Thoracic aorta (tissue), 2 donors: ENCODE data around the gene SLC25A20. TPM values are rescaled to one million over a fixed set of nuclear protein-coding genes. Genes with fewer than 3 reads are reported as not detected.

Experiments used
- ATAC-seq: fragments of 150-250 bp; one replicate; pipeline ENCODE4 v1.8.0; 2017; ENCODE audit warnings: low read depth; ENCODE audit not compliant: insufficient number of reproducible peaks, low FRiP score
- DNase-seq: peaks from one replicate; pipeline ENCODE4 v3.0.0-alpha.2; 2020; ENCODE audit warnings: low spot score
- H3K27ac ChIP-seq, 2 donors: fragments of 200-600 bp; sonication (generic); 1 replicate in 1 of 2; 2 replicates in 1 of 2; pipeline ENCODE4 v1.5.1; 2016; ENCODE audit warnings: mild to moderate bottlenecking in 2 of 2, moderate library complexity in 2 of 2
- H3K27me3 ChIP-seq: fragments of 200-600 bp; sonication (generic); replicated peaks from 2 replicates; pipeline ENCODE4 v1.6.0; 2016; ENCODE audit warnings: mild to moderate bottlenecking; ENCODE audit not compliant: insufficient read depth
- H3K36me3 ChIP-seq: fragments of 200-600 bp; sonication (generic); one replicate; pipeline ENCODE4 v1.5.1; 2016
- H3K4me1 ChIP-seq, 2 donors: fragments of 200-600 bp; sonication (generic); 1 replicate in 1 of 2; 2 replicates in 1 of 2; pipeline versions ENCODE4 v1.5.1 to v1.6.0; 2016; ENCODE audit warnings: low read depth in 2 of 2, mild to moderate bottlenecking in 1 of 2; ENCODE audit not compliant: control insufficient read depth in 1 of 2
- H3K4me3 ChIP-seq: fragments of 200-600 bp; sonication (generic); 2 replicates; pipeline ENCODE4 v1.5.1; 2016; ENCODE audit warnings: mild to moderate bottlenecking
- H3K9me3 ChIP-seq: fragments of 200-600 bp; sonication (generic); 2 replicates; pipeline ENCODE4 v1.5.1; 2016
- total RNA-seq, 2 donors: library from RNA; depleted of rRNA; stranded (reverse); fragments of >200 nt; gene quantifications; one replicate each; pipeline versions ENCODE4 v1.1.0 to v1.2.3, GENCODE V29; 2016
- TF ChIP-seq, protein P1 (sequence below): fragments of 200-600 bp; sonication (generic); IDR thresholded peaks from one replicate; pipeline ENCODE4 v1.5.1; 2019; ENCODE audit warnings: antibody characterized with exemption

The SLC25A20 gene
- total RNA-seq, 2 donors from 2014 or later, result 12.3 to 27.1 TPM

DNA sequence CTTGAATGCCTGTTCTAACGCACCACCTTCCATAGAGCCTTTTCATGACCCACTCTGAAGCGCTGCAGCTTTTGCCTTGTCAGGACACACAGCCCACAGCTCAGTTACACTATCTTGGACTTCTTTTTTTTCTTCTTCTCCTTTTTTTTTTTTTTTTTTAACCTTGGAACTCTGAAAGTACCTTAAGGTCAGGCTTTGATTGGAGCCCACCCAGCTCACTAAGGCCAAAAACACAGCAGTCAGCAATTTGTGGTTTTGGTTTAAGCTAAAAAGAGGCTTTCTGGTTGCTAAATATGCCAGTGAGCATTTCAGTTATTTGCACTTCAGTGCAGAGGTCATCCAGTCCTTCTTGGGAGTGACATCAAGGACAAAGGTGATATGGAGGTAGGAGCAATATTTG lies 1.7 kb downstream of the SLC25A20 start:
- DNase-seq, result no peak
- Histone ChIP-seq H3K27ac (no peak overlapping the region), H3K9me3 (no peaks in the 10 kb centered on the region), H3K4me1 (peaks cover 10 to 20% of the 10 kb centered on the region in 2 donors), H3K27me3 (no peaks in the 10 kb centered on the region), H3K4me3 (no peak overlapping the region), H3K36me3 (no peaks in the 10 kb centered on the region)
- ATAC-seq, result no peak
- TF ChIP-seq, protein P1, sequence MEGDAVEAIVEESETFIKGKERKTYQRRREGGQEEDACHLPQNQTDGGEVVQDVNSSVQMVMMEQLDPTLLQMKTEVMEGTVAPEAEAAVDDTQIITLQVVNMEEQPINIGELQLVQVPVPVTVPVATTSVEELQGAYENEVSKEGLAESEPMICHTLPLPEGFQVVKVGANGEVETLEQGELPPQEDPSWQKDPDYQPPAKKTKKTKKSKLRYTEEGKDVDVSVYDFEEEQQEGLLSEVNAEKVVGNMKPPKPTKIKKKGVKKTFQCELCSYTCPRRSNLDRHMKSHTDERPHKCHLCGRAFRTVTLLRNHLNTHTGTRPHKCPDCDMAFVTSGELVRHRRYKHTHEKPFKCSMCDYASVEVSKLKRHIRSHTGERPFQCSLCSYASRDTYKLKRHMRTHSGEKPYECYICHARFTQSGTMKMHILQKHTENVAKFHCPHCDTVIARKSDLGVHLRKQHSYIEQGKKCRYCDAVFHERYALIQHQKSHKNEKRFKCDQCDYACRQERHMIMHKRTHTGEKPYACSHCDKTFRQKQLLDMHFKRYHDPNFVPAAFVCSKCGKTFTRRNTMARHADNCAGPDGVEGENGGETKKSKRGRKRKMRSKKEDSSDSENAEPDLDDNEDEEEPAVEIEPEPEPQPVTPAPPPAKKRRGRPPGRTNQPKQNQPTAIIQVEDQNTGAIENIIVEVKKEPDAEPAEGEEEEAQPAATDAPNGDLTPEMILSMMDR, result no peak

DNA sequence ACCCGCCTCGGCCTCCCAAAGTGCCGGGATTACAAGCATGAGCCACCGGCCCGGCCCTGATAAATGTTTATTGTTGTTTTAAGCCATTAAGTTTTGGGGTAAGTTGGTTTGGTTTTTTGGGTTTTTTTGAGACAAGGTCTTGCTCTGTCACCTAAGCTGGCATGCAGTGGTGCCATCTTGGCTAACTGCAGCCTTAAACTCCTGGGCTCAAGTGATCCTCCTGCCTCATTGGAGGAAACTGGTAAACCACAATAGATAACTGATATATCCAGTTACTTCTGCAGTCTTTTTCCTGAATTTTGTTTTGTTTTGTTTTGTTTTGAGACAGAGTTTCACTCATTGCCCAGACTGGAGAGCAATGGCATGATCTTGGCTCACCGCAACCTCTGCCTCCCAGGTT lies 4.2 kb downstream of the SLC25A20 start:
- ATAC-seq (no peak), DNase-seq (no peak)
- TF ChIP-seq, protein P1, result no peak

DNA sequence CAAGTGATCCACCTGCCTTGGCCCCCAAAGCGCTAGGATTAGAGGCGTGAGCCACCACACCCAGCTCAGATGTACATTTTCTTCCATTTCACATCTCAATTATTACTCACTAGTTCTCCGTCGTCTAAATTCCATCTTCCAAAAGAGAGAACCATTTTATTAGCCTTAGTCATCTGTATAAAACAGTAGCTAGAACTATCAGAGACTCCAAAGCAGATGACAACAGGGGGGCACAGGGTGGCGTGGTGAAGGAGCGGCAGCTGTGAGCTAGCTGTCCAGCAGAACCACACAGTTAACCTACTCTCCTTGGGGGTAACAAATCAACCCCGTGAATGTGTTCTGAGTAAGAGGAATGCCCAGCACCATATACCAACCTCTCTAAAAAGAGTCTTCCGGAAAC lies 7.1 kb downstream of the SLC25A20 start:
- DNase-seq (no peak), ATAC-seq (no peak)
- Histone ChIP-seq H3K9me3 (no peaks in the 10 kb centered on the region), H3K27me3 (no peaks in the 10 kb centered on the region), H3K4me3 (no peak overlapping the region), H3K36me3 (no peaks in the 10 kb centered on the region), H3K27ac (no peak overlapping the region), H3K4me1 (peaks cover 0 to 2% of the 10 kb centered on the region in 2 donors)
- TF ChIP-seq, protein P1, result no peak

More for the DNA sequence above, 4.2 kb downstream of the SLC25A20 start:
- no peaks in the 10 kb centered on the region for H3K36me3 ChIP-seq
- H3K4me3 ChIP-seq, result no peak overlapping the region
- no peak overlapping the region for H3K27ac ChIP-seq
- no peaks in the 10 kb centered on the region for H3K27me3 ChIP-seq
- peaks cover 10 to 20% of the 10 kb centered on the region in 2 donors for H3K4me1 ChIP-seq
- no peaks in the 10 kb centered on the region for H3K9me3 ChIP-seq

DNA sequence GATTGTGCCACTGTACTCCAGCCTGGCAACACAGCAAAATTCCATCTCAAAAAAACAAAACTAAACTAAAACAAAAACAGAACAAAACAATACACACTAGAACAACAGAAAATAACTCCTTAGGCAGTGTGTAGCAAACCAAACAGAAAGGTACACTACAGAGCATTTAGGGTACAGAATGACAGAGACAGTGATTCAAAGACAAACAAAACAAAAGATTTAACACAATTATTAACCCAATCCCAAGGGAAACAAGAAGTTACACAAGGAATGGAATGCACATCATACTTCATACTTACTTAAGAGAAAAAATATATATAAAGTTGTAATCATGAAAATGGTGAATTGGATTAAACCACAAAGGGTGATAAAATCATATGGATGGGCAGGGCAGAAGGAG lies 12.9 kb downstream of the SLC25A20 start:
- DNase-seq (no peak), ATAC-seq (no peak)
- Histone ChIP-seq H3K9me3 (no peaks in the 10 kb centered on the region), H3K27ac (no peak overlapping the region), H3K27me3 (no peaks in the 10 kb centered on the region), H3K4me1 (no peaks in the 10 kb centered on the region), H3K36me3 (no peaks in the 10 kb centered on the region), H3K4me3 (no peak overlapping the region)
- TF ChIP-seq, protein P1, result no peak

DNA sequence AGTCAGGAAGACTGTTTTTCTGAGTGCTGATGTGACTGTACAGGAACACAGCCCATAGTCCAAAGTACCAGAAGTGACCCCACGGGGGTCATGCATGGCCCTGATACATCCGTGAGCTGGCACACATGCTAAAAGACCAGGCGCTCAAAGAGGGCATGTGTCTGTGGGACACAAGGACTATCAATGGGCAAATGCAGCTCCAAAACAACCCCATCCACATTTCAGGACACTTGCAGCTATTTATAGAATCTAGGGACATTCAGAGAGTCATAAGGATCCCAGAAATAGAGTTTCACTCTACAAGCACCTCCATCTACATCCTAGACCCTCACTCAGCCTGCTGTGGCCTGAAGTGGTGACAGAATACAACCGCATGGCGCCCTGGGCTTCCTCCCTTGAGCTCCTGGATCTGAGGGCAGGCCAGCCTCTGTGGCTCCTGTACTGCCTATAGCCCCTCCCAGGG lies 17.0 kb downstream of the SLC25A20 start:
- Histone ChIP-seq H3K4me3 (no peak overlapping the region), H3K27me3 (no peaks in the 10 kb centered on the region), H3K27ac (no peak overlapping the region), H3K4me1 (no peaks in the 10 kb centered on the region), H3K36me3 (no peaks in the 10 kb centered on the region), H3K9me3 (no peaks in the 10 kb centered on the region)
- no peak for ATAC-seq
- TF ChIP-seq, protein P1, result no peak
- no peak for DNase-seq
